ENCODE measurements around the gene ARHGEF2.

The ARHGEF2 gene

DNA sequence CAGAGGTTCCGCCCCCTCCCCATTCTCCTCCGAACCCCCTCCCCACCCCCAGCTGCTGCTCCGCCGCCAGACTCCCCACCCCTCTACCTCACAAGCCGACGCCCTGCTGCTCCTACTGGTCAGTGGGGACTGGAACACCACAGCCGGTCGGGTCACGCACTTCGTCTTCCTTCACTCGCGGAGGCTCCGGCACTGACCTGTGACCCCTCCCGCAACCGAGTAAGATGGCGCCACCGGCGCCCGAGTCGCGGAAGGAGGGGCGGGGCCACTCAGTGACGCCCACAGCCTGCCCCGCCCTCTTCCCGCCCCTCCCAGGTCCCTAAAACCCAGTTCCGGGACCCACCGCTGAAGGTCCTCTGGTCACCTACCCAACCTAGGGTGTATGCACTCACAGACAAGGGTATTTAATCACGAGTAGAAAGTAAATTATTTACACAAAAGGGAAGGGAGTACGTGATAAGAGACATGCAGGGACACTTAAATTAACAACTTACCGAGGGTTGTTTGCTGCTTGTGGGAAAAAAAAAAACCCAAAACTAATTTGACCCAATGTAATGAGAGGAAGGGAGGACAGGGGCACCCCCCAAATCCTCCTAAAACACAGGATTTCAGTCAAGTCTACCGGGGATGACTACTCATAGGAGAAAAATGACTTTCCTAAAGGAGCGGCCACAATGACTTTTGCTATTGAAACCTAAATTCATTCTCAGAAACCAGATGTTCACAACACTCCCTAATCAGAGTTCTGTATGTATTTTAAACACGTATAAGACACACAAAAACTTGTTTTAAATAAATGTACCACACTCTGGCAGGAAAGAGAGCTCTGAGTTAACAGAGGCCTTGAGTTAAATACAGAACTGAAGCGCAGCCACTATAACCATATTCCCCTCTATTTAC lies 66.9 kb downstream of the ARHGEF2 start, which contains the start of gene RIT1:
TSS of gene RIT1 (minus strand) at position 194 of the 900 bp plus-strand sequence. CDS start 588 bp downstream, outside the sequence.
- peak; percentile 66 to 78 for DNase-seq (ENCODE audit: low read depth in 2 of 2)

GRCh38 chr1:155910621-155911121 lies 67.7 kb downstream of the ARHGEF2 start:
- no peak for DNase-seq (ENCODE audit: low read depth in 2 of 2)

DNA sequence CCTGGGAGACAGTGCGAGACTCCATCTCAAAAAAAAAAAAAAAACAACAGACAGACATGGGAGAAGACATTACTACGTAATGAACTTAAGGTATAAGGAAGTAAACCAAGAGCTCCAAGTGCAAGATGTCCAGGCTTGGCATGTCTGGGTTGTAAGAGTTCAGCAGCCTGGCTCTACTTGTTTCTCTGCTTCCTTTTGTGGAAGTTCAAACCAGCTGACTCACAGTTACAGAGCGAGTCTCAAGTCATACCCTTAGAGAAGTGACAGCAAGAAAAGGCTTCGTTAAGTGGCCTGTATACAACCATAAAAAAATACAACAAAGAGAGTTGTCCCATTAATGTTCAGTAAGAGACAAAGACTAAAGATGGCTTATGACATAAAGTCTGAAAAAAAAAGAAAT lies 68.5 kb downstream of the ARHGEF2 start:
- DNase-seq (ENCODE audit: low read depth in 2 of 2): no peak

DNA sequence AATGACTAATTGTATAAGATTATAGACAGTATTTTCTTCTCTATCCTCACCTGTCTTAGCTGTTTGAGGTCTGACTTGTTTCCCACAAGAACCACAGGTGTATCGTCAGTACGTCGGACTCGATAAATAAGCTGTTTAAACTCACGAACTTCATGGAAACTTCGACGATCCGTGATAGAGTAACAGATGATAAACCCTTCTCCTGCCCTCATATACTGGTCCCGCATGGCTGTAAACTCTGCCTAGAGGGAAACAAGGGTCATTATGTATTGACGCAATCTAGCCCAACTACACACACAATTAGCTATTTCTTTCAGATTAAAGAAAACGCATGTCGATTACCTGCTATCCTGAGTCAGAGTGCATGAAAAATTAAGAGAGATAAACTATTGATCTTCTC lies 74.1 kb downstream of the ARHGEF2 start:
- no peak for DNase-seq (ENCODE audit: low read depth in 2 of 2)

DNA sequence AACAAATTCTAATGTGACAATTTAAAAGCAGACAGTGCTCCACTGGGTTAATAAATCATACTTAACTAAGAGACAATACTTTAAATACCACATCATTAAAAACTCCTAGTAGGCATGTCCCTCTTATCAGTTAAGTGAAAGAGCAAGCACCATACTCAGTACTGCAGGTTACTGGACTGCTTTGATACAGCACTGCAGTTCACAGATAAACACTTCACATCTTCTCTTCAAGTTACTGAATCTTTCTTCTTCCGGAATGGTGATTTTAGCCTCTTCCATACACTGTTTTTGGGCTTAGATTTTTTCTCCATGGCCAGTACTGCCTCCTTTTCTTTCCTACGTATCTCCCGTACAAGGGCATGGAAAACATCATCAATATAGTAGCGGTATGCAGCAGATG lies 78.2 kb downstream of the ARHGEF2 start:
- DNase-seq (ENCODE audit: low read depth in 2 of 2): no peak

DNA sequence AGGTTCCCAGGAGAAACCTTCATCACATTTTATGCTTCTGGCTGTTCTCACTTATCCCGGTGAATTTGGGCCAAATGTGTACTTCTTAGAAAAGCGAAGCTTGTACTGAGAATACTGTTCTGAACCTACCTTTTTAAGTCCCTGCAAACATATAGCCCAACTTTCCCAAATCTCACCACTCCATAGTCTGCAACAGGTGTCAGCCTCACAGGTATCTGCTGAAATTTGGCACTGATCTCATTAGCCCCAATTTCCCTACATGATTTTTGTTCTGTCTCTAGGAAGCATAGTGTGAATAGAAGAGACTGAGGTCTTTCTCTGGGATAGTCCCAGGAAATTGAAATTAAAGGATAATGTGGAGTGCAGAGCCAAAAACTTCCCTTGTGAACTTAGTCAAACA lies 78.7 kb downstream of the ARHGEF2 start:
- DNase-seq (ENCODE audit: low read depth in 2 of 2): no peak

DNA sequence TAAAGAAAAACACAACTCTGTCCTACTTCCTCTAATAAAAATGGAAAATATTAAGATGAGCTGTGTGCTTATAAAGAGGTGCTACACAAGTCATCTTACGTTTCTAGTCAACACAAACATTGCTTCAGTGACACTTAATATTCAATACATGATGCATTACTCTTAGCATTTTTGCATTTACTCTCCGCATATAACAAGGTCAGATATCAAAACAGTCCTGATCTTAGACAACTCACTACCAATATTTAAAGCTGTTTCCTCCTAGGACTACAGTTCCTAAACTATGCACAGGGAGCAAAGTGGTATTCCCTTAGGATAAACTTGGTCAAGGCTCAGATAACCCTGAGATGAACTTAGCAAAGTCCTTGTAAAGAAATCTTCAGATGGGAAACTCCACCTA lies 79.5 kb downstream of the ARHGEF2 start:
- no peak for DNase-seq (ENCODE audit: low read depth in 2 of 2)

- no peak for DNase-seq (ENCODE audit: low read depth in 2 of 2)
Measured at GRCh38 chr1:155897746-155898145, 80.6 kb downstream of the ARHGEF2 start.

Data from stimulated activated CD4-positive, alpha-beta T cell treated with anti-CD3 and anti-CD28 coated beads, Interleukin-1b, Interleukin-23, amount 100 ng/mL, for 1 hour (primary cell).